HAP-1 (cell line): ENCODE data around the gene PLXNB1.

Source experiments
- DNase-seq, 2 experiments: peaks; one replicate each; pipeline ENCODE4 v3.0.0-alpha.2; 2016 to 2020; ENCODE audit warnings: low spot score in 2 of 2
- H3K27me3 ChIP-seq: fragments of 250-450 bp; sonication (Bioruptor Pico); 2 replicates; pipeline ENCODE4 v1.5.1; 2020; ENCODE audit warnings: low read depth, mild to moderate bottlenecking, moderate library complexity
- H3K36me3 ChIP-seq: fragments of 250-450 bp; sonication (Bioruptor Pico); replicated peaks from 2 replicates; pipeline ENCODE4 v1.5.1; 2020; ENCODE audit warnings: mild to moderate bottlenecking
- H3K4me1 ChIP-seq: fragments of 250-450 bp; sonication (Bioruptor Pico); 2 replicates; pipeline ENCODE4 v1.5.1; 2020; ENCODE audit warnings: mild to moderate bottlenecking
- H3K4me3 ChIP-seq: fragments of 250-450 bp; sonication (Bioruptor Pico); 2 replicates; pipeline ENCODE4 v1.5.1; 2020; ENCODE audit warnings: mild to moderate bottlenecking, moderate library complexity
- H3K9me3 ChIP-seq: fragments of 250-450 bp; sonication (Bioruptor Pico); 2 replicates; pipeline ENCODE4 v1.5.1; 2020; ENCODE audit warnings: mild to moderate bottlenecking, moderate library complexity
- in situ Hi-C: fragments of 300-500 bp; cut with MboI; formaldehyde crosslinking; loops from 3 replicates; pipeline ENCODE4 v1.14.3; 2020; ENCODE audit warnings: low sequenced_read_pairs, inconsistent platforms, mixed read lengths

The PLXNB1 gene

DNA sequence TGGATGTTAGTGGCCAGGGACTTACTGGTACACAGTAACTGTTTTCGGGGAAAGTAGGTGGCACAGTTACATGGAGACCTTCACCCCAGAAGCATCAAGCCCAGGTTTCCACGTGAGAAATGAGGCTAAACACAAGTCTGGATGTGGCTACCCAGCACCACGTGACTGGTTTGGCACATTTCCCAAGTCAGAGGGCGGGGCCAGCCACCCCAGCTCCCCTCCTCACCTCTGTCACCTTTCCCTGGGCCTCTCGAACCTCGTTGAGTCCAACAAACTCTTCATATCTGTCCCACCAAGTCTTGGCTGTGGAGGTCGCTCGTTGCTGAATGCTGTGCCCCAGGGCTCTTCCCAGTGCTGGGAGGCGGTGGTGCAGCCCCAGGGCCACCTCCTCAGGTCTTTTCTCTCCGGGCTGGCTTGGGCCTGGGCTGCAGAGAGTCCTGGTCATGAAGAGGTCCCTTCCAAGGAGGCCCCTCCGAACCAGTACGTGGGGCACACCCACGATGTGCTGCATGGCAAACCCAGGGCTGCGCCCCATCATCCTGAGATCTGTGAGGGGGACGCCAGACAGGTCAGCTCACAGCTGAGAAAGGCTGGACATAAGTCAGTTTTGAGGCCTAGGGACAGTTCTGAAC, 4.8 kb upstream of the PLXNB1 start:
- H3K9me3 ChIP-seq, result no peaks in the 10 kb centered on the region
- no peaks in the 10 kb centered on the region for H3K27me3 ChIP-seq
- in situ Hi-C loops, result loop anchor here (5.0 kb wide), 3 partner anchors 162 to 242 kb away; no protein-coding TSS in a partner anchor
- no peak overlapping the region for H3K4me3 ChIP-seq
- DNase-seq, result peak in 1 of 2 experiments; percentile 22
- H3K4me1 ChIP-seq, result peaks cover 23% of the 10 kb centered on the region
- peaks cover 27% of the 10 kb centered on the region for H3K36me3 ChIP-seq

DNA sequence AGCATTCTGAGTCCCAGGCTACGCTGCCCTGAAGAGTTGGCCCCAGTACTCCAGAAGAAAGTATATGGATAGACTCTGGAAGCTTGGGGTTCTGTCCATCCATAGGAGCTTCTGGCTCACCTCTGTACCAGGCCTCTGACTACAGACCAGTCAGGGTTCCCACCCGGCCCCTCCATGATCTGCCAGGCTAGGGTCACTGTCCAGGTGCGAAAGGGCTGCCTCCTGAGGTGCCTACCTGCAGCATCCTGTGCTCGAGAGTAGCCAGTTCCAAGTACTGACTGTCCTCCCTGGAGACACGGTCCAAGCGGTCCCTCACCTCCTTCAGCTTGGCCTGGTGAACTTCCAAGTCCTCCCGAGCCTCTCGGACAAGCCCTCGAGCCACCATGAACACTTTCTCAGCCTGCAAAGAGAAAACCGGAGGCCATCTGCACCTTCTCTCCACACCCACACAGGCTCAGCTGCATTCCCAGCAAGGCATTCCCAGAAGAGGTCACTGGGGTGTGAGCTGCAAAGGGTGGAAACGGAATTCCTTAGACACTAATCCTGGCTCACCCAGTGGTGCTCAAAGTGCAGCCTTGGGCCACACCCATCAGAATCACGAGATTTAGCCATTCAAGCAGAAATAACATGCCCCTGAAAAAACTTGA, 3.7 kb upstream of the PLXNB1 start:
- peak; percentile 66 to 78 for DNase-seq
- H3K27me3 ChIP-seq, result no peaks in the 10 kb centered on the region
- H3K4me3 ChIP-seq, result no peak overlapping the region
- no peaks in the 10 kb centered on the region for H3K9me3 ChIP-seq
- H3K36me3 ChIP-seq, result peaks cover 27% of the 10 kb centered on the region
- peaks cover 18% of the 10 kb centered on the region for H3K4me1 ChIP-seq
- in situ Hi-C loops, result no loop called here

DNA sequence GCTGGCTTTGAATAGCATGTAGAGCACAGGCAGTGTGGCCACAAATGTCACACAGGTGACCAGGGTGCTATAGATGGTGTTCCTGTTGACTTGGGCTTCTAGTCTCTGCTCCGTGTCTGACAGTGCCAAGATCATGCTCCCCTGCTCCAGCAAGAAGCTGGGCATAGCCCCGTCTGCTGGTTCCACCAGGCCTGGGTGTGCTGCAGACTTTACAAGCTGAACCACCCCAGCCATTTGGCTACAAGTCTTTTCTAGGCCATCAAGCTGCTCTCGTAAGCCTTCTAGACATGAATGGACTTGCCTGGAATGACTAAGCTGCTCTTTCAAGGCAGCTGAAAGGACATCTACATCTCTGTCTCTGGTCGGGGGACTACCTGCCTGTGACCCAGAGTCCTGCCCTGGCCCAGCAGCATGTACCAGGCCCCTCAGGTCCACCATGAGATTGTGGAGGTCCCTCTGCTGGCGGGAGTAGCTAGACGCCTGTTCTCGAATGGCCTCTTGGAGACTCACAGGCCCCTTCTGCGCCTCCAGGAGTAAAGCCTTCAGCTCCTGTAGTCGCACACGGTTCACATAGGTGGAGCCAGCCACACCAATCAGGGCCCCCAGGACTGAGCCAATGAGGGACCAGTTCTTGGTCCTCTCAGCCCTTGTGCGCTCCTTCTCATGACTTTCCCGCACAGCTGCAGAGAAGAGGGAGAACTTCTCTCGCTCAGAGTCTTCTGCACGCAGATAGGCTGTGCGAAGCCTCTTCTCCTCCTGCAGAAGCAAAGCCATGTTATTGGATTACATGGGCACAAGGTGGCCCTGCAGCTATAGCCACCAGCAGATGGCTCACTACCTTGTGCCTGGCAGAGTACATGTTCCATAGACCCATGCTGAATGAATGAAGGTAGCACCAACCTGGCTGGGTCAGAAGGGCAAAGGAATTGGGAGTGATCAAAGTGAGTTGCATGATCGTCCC, 2.8 kb upstream of the PLXNB1 start:
- in situ Hi-C loops, result no loop called here
- Histone ChIP-seq H3K9me3 (no peaks in the 10 kb centered on the region), H3K36me3 (peaks cover 27% of the 10 kb centered on the region), H3K4me3 (no peak overlapping the region), H3K4me1 (peaks cover 24% of the 10 kb centered on the region), H3K27me3 (no peaks in the 10 kb centered on the region)
- peak in 1 of 2 experiments; percentile 31 for DNase-seq

DNA sequence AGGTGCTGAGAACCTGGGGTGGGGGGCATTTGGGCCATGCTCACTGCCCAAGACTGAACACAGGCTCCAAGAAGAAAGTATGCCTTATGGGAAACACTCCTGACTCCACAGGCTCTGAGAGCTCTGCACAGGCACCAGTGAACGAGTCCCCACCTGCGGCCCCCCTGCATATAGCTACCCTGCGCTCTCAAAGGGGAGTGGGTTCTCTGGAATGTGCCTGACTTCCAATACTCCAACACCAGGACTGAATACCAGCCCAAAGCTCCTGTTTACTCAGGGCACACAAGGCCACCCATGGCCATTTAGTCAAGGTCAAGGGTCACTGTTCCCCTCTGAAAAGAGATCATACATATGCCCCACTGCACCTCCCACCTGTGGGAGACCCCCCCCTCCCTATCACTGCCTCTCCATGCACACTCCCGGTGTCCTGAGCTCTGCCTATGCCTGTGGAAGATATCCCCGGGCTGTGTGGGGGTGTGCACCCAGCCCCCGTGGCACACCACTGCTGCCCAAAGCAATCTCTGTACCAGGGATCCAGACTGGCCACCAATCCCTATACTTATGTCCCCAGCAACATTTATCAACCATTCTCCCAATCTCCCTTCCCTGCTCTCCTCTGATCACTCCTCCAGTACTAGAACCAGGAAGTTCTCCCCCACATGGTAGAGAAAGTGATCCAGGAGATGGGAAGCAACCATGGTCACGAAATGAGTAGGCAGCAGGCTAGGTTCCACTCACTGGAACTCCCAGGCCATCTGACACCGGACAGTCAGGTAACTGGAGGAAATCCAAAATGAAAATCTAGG, 1.5 kb upstream of the PLXNB1 start:
- H3K4me1 ChIP-seq, result peaks cover 24% of the 10 kb centered on the region
- in situ Hi-C loops, result no loop called here

DNA sequence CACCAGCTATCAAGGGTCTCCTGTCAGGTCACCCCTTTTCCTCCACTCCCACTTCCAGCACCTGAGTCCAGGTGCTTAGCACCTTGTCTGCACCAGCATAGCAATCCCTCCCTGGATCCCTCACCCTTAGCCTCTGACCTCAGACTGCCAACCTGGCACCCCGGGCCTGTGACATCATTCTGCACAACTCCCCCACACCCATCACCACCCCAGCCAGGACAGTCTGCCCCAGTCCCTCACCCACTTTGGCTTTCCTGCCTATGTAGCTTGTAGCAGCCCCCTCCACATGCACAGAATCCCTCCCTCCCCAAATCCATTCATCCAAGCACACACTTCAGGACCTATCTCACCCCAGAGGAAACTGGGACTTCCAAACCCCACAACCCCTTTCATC, 819 bp upstream of the PLXNB1 start:
- Histone ChIP-seq H3K27me3 (no peaks in the 10 kb centered on the region), H3K9me3 (no peaks in the 10 kb centered on the region), H3K4me1 (peaks cover 24% of the 10 kb centered on the region), H3K36me3 (peaks cover 27% of the 10 kb centered on the region), H3K4me3 (no peak overlapping the region)
- DNase-seq, result no peak
- in situ Hi-C loops, result no loop called here

More for the DNA sequence above, 1.5 kb upstream of the PLXNB1 start:
- no peak for DNase-seq
- Histone ChIP-seq H3K4me3 (no peak overlapping the region), H3K9me3 (no peaks in the 10 kb centered on the region), H3K36me3 (peaks cover 27% of the 10 kb centered on the region), H3K27me3 (no peaks in the 10 kb centered on the region)

DNA sequence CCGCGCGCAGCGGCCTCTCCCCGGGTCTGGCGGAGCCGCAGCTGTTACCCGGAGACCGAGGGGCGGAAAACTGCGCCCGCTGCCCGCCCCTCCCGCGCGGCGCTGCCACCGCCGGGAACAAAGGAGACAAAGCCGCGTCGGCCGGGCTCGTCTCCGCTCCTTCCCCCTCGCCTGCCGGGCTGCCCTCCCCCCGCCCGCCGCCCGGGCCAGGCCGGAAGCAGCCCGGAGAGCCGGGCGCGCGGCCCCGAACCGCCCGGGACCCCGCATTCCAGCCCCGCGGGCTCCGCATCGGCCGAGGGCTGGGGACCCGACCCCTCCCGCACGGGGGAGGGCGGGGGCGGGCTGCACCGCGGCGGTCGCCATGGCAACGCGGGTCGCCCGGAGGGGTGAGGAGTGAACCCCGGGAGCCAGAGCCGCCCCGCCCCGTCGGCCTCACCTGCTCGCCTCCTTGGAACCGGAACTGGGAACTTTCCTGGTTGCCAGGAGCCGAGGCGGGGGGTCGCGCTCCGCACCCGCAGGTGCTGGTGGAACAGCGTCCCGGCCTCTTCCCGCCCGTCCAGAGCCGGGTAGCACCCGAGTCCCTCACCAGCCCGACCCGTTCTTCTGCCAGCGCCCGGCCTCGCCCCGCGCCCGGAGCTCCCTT, 448 bp downstream of the PLXNB1 start:
- in situ Hi-C loops, result no loop called here
- Histone ChIP-seq H3K4me1 (peaks cover 22% of the 10 kb centered on the region), H3K4me3 (peak overlapping the region; percentile 57), H3K36me3 (peaks cover 25% of the 10 kb centered on the region), H3K9me3 (no peaks in the 10 kb centered on the region), H3K27me3 (no peaks in the 10 kb centered on the region)
- peak; percentile 32 to 78 for DNase-seq

DNA sequence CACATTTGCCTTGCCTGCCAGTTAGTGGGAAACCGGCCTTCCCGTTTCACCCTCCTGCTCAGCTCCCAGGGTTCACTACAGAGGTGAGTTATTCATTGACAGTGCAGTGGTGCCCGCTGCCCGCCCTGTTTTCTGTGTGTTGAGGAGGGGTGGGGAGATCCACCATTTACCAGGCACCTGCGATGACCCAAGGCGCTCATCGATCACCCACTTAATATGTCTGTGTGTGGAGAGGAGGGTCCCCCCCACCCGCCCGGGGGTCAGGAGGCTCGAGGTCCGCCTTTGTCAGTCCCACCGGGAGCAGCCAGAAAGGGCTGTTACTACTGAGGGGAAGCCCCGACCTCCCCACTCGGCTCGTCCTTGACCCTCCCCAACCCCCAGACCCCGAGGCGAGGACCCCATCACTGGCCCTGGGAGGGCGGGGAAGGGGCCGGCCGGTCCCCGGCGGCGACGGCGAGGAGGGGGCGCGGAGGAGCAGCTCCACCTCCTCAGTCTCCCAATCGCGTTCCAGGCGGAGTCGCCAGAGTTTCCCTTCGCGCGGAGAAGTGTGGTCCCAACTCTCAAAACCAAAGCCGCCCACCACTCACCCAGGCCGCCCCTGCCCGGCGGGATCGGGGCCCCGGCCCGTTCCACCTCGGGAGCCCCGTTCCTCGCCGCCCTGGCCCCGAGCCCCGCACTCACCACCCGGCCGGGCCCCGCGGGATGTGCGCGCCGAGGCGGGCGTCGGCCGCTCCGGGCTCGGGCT, 1.1 kb downstream of the PLXNB1 start:
- Histone ChIP-seq H3K4me3 (peak overlapping the region; percentile 57), H3K4me1 (peaks cover 17% of the 10 kb centered on the region), H3K36me3 (peaks cover 21% of the 10 kb centered on the region), H3K9me3 (no peaks in the 10 kb centered on the region), H3K27me3 (no peaks in the 10 kb centered on the region)
- DNase-seq, result peak; percentile 27 to 60
- in situ Hi-C loops, result no loop called here

DNA sequence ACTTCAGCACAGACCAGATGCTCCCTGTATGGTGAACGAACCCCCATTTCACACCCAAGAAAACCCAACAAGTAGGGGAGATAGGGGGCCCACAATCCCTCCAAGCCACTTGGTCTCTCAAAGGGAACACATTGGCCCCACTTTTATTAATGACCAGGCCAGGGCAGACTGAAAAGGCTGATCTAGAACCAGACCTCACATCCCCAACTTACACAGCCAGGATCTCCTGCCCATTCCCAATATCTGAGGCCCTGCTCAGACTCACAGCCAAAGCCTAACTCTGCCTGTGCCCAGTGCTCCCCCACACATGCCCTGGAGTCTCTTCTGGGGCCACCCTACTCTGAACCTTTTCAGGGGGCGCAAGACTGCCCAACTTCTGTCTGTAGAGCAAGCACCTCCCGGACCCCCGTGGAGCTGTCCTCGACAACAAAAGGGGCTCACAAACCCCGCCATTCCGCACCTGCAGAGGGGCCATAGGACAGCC, 1.8 kb downstream of the PLXNB1 start:
- Histone ChIP-seq H3K36me3 (peaks cover 17% of the 10 kb centered on the region), H3K27me3 (no peaks in the 10 kb centered on the region), H3K4me1 (peaks cover 11% of the 10 kb centered on the region), H3K9me3 (no peaks in the 10 kb centered on the region), H3K4me3 (peak overlapping the region; percentile 57)
- no peak for DNase-seq
- in situ Hi-C loops, result no loop called here

DNA sequence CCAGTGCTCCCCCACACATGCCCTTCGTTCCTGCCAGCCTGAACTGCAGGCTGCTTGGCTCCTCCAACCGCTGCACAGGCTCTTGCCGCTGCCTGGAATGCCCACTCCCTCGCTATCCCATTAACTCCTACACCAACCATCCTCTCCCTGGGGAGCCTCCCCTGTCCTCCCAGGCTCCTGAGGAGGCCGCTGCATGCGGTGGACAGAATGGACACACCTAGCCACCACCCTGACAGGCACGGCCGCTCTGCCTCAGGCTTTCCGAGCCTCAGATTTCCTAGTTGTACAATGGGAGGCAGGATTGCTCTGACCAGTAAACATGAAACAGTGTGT, 2.3 kb downstream of the PLXNB1 start:
- H3K4me3 ChIP-seq, result no peak overlapping the region
- peaks cover 9% of the 10 kb centered on the region for H3K4me1 ChIP-seq
- H3K9me3 ChIP-seq, result no peaks in the 10 kb centered on the region
- no peaks in the 10 kb centered on the region for H3K27me3 ChIP-seq
- in situ Hi-C loops, result no loop called here
- no peak for DNase-seq
- H3K36me3 ChIP-seq, result peaks cover 11% of the 10 kb centered on the region

DNA sequence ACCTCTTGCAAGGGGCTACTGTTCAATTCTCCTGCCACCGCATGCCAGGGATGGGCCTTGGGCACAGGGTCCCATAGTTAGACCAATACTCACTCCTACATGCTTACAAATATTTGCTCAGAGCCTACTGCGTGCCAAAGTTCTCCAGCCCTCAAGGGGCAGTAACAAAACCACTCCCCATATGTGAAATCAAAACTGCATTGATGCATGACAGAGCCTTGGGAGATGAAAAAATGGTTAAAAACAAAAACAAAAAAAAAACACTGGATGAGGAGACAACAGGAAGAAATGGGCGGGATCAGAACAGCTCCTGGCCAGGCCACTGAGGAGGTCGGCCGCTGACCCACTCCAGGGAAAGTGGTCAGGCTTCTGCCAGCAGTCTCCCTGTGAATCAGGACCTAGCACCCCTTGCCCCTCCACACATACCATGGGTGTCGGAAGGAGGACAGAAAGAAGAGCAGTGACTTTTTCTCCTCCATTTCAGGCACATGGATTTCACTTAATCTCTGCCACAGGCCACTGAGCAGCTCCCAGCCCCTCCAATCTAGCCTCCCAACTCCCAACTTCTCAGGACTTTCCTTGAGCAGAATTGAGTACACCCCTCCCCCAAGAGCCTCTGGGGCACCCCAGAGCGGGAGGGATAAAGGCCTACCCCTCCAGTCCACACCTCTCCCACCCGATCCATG, 2.8 kb downstream of the PLXNB1 start:
- Histone ChIP-seq H3K4me3 (no peak overlapping the region), H3K9me3 (no peaks in the 10 kb centered on the region), H3K27me3 (no peaks in the 10 kb centered on the region), H3K36me3 (peaks cover 6% of the 10 kb centered on the region), H3K4me1 (peaks cover 9% of the 10 kb centered on the region)
- DNase-seq, result no peak
- in situ Hi-C loops, result no loop called here

DNA sequence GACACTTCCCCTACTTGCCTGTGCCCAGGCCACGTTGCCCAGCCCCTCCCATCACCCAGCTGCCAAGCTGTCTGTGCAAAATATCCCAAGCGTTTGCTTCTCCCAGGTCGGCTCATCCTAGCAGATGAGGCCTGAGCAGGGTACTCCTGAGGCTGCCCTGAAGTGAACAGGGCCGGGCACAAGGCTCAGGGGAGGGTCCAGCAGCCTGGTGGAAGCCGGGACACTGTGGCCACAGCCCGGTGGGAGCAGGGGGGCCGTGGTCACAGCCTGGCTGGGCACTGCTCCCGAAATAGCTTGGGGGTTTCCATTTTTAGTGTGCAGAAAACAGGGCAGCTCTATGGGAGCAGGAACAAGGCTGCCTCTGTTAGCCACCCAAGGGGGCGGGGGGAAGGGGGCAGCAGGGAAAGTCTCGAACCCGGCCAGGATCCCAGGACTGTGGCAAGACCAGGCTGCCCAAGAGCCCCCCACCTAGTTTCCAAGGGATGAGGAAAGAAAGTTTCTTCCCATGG, 3.4 kb downstream of the PLXNB1 start:
- Histone ChIP-seq H3K36me3 (no peaks in the 10 kb centered on the region; the same call in 1 of the 2 replicates), H3K4me1 (peaks cover 9% of the 10 kb centered on the region), H3K27me3 (no peaks in the 10 kb centered on the region), H3K4me3 (no peak overlapping the region), H3K9me3 (no peaks in the 10 kb centered on the region)
- no peak for DNase-seq
- in situ Hi-C loops, result no loop called here
